ENCODE measurements around the gene NLK. TPM values are rescaled to one million over a fixed set of nuclear protein-coding genes. Genes with fewer than 3 reads are reported as not detected.

NLK gene
- total and polyA plus RNA-seq, 2 donors (not counting 1 experiment from before 2014, with no cell fraction given), result 12.7 to 24.8 TPM

- H2AFZ ChIP-seq (ENCODE audit: insufficient read depth, low read depth, low read length, poor library complexity, severe bottlenecking), result no peak overlapping the region
- H3K4me3 ChIP-seq (ENCODE audit: control extremely low read depth in 1 of 5, extremely low read depth in 1 of 5, insufficient read depth in 1 of 5, low read depth in 2 of 5, low read length in 4 of 5), result no peak overlapping the region
- no CpG with 5 or more reads among the region's 2 CpGs for WGBS (ENCODE audit: insufficient coverage)
- H3K9me3 Mint-ChIP-seq (ENCODE audit: insufficient read depth), result no peaks in the 10 kb centered on the region
- H3K79me2 ChIP-seq (ENCODE audit: control insufficient read depth, insufficient read depth, low read length), result peaks cover 9% of the 10 kb centered on the region
- H3K36me3 ChIP-seq (replicated peaks in 1 of 2; ENCODE audit: control extremely low read depth in 1 of 2, control insufficient read depth in 1 of 2, extremely low read depth in 1 of 2, insufficient read depth in 2 of 2, low read length in 1 of 2), result peaks cover 0 to 10% of the 10 kb centered on the region in 2 experiments
- POLR2A ChIA-PET, result no interaction called here
- H4K20me1 ChIP-seq (ENCODE audit: control insufficient read depth, insufficient read depth, low read length, poor library complexity, severe bottlenecking), result no peaks in the 10 kb centered on the region
- no peaks in the 10 kb centered on the region for H3K27me3 Mint-ChIP-seq
- H3K4me1 ChIP-seq (ENCODE audit: control insufficient read depth in 2 of 2, insufficient read depth in 2 of 2, low read length in 2 of 2), result peaks cover 0 to 8% of the 10 kb centered on the region in 2 donors
- H3K27me3 ChIP-seq (replicated peaks in 1 of 4; ENCODE audit: control extremely low read depth in 1 of 4, control insufficient read depth in 3 of 4, insufficient read depth in 4 of 4, low read length in 3 of 4), result no peaks in the 10 kb centered on the region
- CTCF ChIA-PET, result no interaction called here
- intact Hi-C loops (cut with micrococcal nuclease), result no loop called here
- peaks cover 25% of the 10 kb centered on the region for H3K4me1 Mint-ChIP-seq
- no peak overlapping the region for H3K27ac Mint-ChIP-seq
- TF ChIP-seq CTCF (IDR thresholded peaks at IDR 0.05), result no peak
- no peak for TF ChIP-seq EZH2 (IDR thresholded peaks at IDR 0.05; ENCODE audit: borderline replicate concordance, insufficient read depth, low read depth, low read length, poor library complexity, severe bottlenecking)
- H3K4me2 ChIP-seq (replicated peaks; ENCODE audit: low read depth, low read length, poor library complexity, severe bottlenecking), result no peak overlapping the region
- no peak overlapping the region for H3K4me3 Mint-ChIP-seq
- no peaks in the 10 kb centered on the region for H3K9me3 ChIP-seq (ENCODE audit: control extremely low read depth in 1 of 3, control insufficient read depth in 2 of 3, insufficient read depth in 1 of 3, low read length in 2 of 3)
- DNase-seq, result no peak
- no peak overlapping the region for H3K27ac ChIP-seq (ENCODE audit: low read length in 2 of 2)
- no peak for ATAC-seq (ENCODE audit: low read depth)
- H3K9ac ChIP-seq (ENCODE audit: low read length), result no peak overlapping the region
Observed at GRCh38 chr17:28119560-28119959, 77.1 kb downstream of the NLK start.

- WGBS (ENCODE audit: insufficient coverage), result no CpG with 5 or more reads among the region's 1 CpG
- Histone ChIP-seq H3K4me3 (ENCODE audit: control extremely low read depth in 1 of 5, extremely low read depth in 1 of 5, insufficient read depth in 1 of 5, low read depth in 2 of 5, low read length in 4 of 5) (no peak overlapping the region), H4K20me1 (ENCODE audit: control insufficient read depth, insufficient read depth, low read length, poor library complexity, severe bottlenecking) (no peaks in the 10 kb centered on the region), H3K4me1 (ENCODE audit: control insufficient read depth in 2 of 2, insufficient read depth in 2 of 2, low read length in 2 of 2) (peaks cover 0 to 8% of the 10 kb centered on the region in 2 donors), H3K9me3 (ENCODE audit: control extremely low read depth in 1 of 3, control insufficient read depth in 2 of 3, insufficient read depth in 1 of 3, low read length in 2 of 3) (no peaks in the 10 kb centered on the region), H3K27ac (ENCODE audit: low read length in 2 of 2) (no peak overlapping the region), H3K27me3 (replicated peaks in 1 of 4; ENCODE audit: control extremely low read depth in 1 of 4, control insufficient read depth in 3 of 4, insufficient read depth in 4 of 4, low read length in 3 of 4) (no peaks in the 10 kb centered on the region), H3K79me2 (ENCODE audit: control insufficient read depth, insufficient read depth, low read length) (peaks cover 3% of the 10 kb centered on the region), H3K4me2 (replicated peaks; ENCODE audit: low read depth, low read length, poor library complexity, severe bottlenecking) (no peak overlapping the region), H3K36me3 (replicated peaks in 1 of 2; ENCODE audit: control extremely low read depth in 1 of 2, control insufficient read depth in 1 of 2, extremely low read depth in 1 of 2, insufficient read depth in 2 of 2, low read length in 1 of 2) (peaks cover 0 to 10% of the 10 kb centered on the region in 2 experiments), H3K9ac (ENCODE audit: low read length) (no peak overlapping the region), H2AFZ (ENCODE audit: insufficient read depth, low read depth, low read length, poor library complexity, severe bottlenecking) (no peak overlapping the region)
- no peak for DNase-seq
- intact Hi-C loops (cut with micrococcal nuclease), result no loop called here
- POLR2A ChIA-PET, result interaction anchor here (0.7 kb wide), 1 partner anchor 45 kb away, joined by 7 read pairs; no protein-coding TSS in a partner anchor
- H3K4me1 Mint-ChIP-seq, result peaks cover 22% of the 10 kb centered on the region
- H3K9me3 Mint-ChIP-seq (ENCODE audit: insufficient read depth), result no peaks in the 10 kb centered on the region
- TF ChIP-seq CTCF (IDR thresholded peaks at IDR 0.05) (no peak), EZH2 (IDR thresholded peaks at IDR 0.05; ENCODE audit: borderline replicate concordance, insufficient read depth, low read depth, low read length, poor library complexity, severe bottlenecking) (no peak)
- CTCF ChIA-PET, result interaction anchor here (0.7 to 0.9 kb wide), 2 partner anchors 8 to 11 kb away, joined by 3 to 5 read pairs; no protein-coding TSS in a partner anchor
- no peak overlapping the region for H3K4me3 Mint-ChIP-seq
- no peaks in the 10 kb centered on the region for H3K27me3 Mint-ChIP-seq
- no peak overlapping the region for H3K27ac Mint-ChIP-seq
- no peak for ATAC-seq (ENCODE audit: low read depth)
Observed at GRCh38 chr17:28120766-28121165, 78.3 kb downstream of the NLK start.

Data from B cell (primary cell).